ENCODE measurements around the gene SLC6A12. TPM values are rescaled to one million over a fixed set of nuclear protein-coding genes. Genes with fewer than 3 reads are reported as not detected.

Gene SLC6A12
- total and polyA plus RNA-seq, 2 donors (not counting 3 experiments of a cell fraction or from before 2014, with no cell fraction given): not detected

GRCh38 chr12:238736-239398 is 24.9 kb upstream of the SLC6A12 start:
- BruUV-seq (replicated peaks): no TSS peak
- FAIRE-seq (no peak), DNase-seq (ENCODE audit: low read depth, low spot score) (no peak)
- Histone ChIP-seq H3K9me1 (replicated peaks; ENCODE audit: control insufficient read depth, extremely low read depth, insufficient read depth, low read length) (no peaks in the 10 kb centered on the region), H3K9ac (replicated peaks; ENCODE audit: extremely low read depth, insufficient read depth, low read length) (no peak overlapping the region), H3K4me3 (replicated peaks in 1 of 3; ENCODE audit: insufficient read depth in 1 of 3, low read depth in 1 of 3, low read length in 3 of 3) (no peak overlapping the region), H3K9me3 (replicated peaks; ENCODE audit: control insufficient read depth, insufficient read depth, low read length) (no peaks in the 10 kb centered on the region), H3K4me2 (ENCODE audit: insufficient read depth, low read length) (no peak overlapping the region), H3K4me1 (ENCODE audit: control insufficient read depth, extremely low read depth, insufficient read depth, low read length) (no peaks in the 10 kb centered on the region), H3K79me2 (ENCODE audit: control insufficient read depth, insufficient read depth, low read length) (no peaks in the 10 kb centered on the region), H3K27ac (ENCODE audit: insufficient read depth, low read depth, low read length) (no peak overlapping the region), H3K36me3 (ENCODE audit: control insufficient read depth in 2 of 2, extremely low read depth in 1 of 2, insufficient read depth in 2 of 2, low read length in 2 of 2) (no peaks in the 10 kb centered on the region), H3K27me3 (ENCODE audit: control insufficient read depth in 2 of 2, insufficient read depth in 2 of 2, low read length in 2 of 2) (peaks cover 0 to 2% of the 10 kb centered on the region in 2 experiments), H2AFZ (ENCODE audit: low read depth, low read length) (no peak overlapping the region), H4K20me1 (replicated peaks; ENCODE audit: control insufficient read depth, extremely low read depth, insufficient read depth, low read length) (no peaks in the 10 kb centered on the region)
- CTCF ChIA-PET: no interaction called here
- no peak for TF ChIP-seq GATA2 (IDR thresholded peaks at IDR 0.05; ENCODE audit: insufficient read depth, insufficient read length, low read depth, low read length)
- no peak for TF ChIP-seq MAX (IDR thresholded peaks at IDR 0.05; ENCODE audit: insufficient read depth, insufficient read length)
- TF ChIP-seq FOS (IDR thresholded peaks at IDR 0.05; ENCODE audit: borderline replicate concordance, insufficient read depth, low read length): no peak
- TF ChIP-seq CTCF (IDR thresholded peaks at IDR 0.05; ENCODE audit: extremely low read depth in 1 of 2, insufficient read depth in 1 of 2, low read depth in 1 of 2, low read length in 2 of 2): no peak
- no peak for TF ChIP-seq EZH2 (IDR thresholded peaks at IDR 0.05; ENCODE audit: borderline replicate concordance, low read depth, low read length, severe bottlenecking)
- no peak for TF ChIP-seq MYC (IDR thresholded peaks at IDR 0.05; ENCODE audit: low read depth, low read length)
- TF ChIP-seq JUN (IDR thresholded peaks at IDR 0.05; ENCODE audit: borderline replicate concordance, insufficient read depth, insufficient read length, low read depth): no peak
- no peak for TF ChIP-seq POLR2A (IDR thresholded peaks at IDR 0.05; ENCODE audit: low read depth, low read length)
- no peak for TF ChIP-seq POLR2AphosphoS5 (IDR thresholded peaks at IDR 0.05; ENCODE audit: insufficient read depth, low read depth, low read length)
- dilution Hi-C loops (cut with MboI; ENCODE audit: extremely low pct_ligation_motif_present, low sequenced_read_pairs): no loop called here
- intact Hi-C loops (cut with micrococcal nuclease): no loop called here
- POLR2A ChIA-PET: no interaction called here

All from endothelial cell of umbilical vein (primary cell).